ENCODE data around the gene ATP2B3. TPM values are rescaled to one million over a fixed set of nuclear protein-coding genes. Genes with fewer than 3 reads are reported as not detected.

Gene ATP2B3
- total and polyA plus RNA-seq, 4 experiments from 2014 or later: 0.09 TPM; not detected in 3

DNA sequence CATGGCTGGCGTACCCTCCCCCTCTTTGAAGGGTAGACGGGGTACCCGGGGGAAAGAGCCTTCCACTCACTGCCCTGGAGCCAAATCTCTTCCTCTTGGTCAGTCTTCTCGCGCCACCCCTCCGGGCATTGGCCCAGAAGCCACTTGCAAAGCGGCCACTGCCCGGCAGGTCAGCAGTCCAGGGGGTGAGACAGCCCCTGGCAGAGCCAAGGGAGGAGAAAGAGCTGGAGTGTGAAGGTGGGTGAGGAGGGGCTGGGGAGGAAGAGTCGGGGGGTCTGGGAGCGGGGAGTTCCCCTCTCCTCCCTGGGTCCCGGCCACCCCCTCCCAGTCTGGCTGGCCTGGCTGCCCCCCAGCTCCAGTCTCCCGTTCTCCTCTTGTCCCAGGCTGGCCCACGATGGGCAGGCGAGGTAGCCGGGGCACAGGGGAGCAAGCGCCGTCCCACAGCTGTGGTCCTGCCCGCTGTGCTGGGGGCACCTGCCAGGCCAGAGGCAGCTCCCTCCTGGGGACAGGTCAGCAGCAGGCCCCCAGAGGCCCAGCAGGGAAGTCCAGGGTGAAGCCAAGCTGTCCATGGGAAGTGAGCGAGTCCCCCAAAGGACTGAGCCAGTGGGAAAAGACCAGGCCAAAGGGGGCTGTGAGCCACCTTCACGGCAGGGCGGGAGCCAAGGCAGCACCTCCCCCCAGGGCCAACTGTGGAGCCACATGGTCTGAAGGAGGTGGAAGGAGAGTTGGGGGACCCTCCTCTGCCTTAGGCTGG lies 108.0 kb downstream of the ATP2B3 start:
- CTCF ChIA-PET (ENCODE audit: partially characterized antibody): no interaction called here
- DNase-seq: no peak

DNA sequence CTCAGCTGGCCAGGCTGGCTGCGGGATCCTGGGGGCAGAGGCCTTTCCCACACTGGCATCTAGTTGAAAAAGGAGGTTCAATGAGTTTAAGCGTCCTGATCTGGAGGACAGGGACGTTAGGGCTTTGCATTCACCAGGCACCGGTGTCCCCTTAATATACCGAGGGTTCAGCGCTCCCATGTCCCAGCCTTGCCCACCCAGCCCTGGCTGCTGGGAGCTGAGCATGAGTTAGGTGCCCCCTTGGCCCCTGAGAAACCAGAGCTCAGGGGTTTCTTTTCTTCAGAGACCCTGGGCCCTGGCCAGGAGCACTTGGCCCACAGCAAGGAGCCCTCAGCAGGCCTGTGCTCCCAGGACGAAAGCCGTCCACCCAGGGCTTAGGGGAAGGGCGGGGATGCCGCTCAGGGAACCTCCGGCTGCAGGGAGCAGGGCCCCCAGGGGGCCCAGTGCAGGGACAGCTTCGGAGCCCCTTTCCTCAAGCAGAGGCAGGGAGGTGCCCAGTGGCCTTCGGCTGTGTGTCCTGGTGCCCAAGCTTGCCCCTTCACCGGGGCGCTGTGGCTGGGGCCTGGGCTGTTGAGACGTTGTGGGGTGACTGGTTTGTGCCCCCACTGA lies 108.7 kb downstream of the ATP2B3 start:
- CTCF ChIA-PET (ENCODE audit: partially characterized antibody): no interaction called here
- no peaks in the 10 kb centered on the region for H3K36me3 Mint-ChIP-seq
- Histone ChIP-seq H3K27ac (ENCODE audit: low read depth, low read length) (no peak overlapping the region), H3K27me3 (ENCODE audit: insufficient read depth, low read length) (no peaks in the 10 kb centered on the region), H3K36me3 (ENCODE audit: insufficient read depth, low read length) (no peaks in the 10 kb centered on the region), H3K4me1 (ENCODE audit: insufficient read depth, low read length) (no peaks in the 10 kb centered on the region), H3K9me3 (ENCODE audit: control insufficient read depth in 1 of 2, low read length in 2 of 2) (no peaks in the 10 kb centered on the region), H3K4me3 (ENCODE audit: low read length in 2 of 2) (no peak overlapping the region)
- DNase-seq: no peak
- no peak overlapping the region for H3K4me3 Mint-ChIP-seq
- POLR2A ChIA-PET (ENCODE audit: partially characterized antibody): no interaction called here
- no peaks in the 10 kb centered on the region for H3K4me1 Mint-ChIP-seq
- H3K27ac Mint-ChIP-seq: no peak overlapping the region
- H3K27me3 Mint-ChIP-seq: peaks cover 4 to 7% of the 10 kb centered on the region in 2 donors
- intact Hi-C loops (cut with micrococcal nuclease): no loop called here
- H3K9me3 Mint-ChIP-seq: peaks cover 0 to 6% (median 4%) of the 10 kb centered on the region in 8 donors

More for the DNA sequence above, 108.0 kb downstream of the ATP2B3 start:
- Mint-ChIP-seq H3K27me3 (peaks cover 4 to 5% of the 10 kb centered on the region in 2 donors), H3K4me3 (no peak overlapping the region), H3K36me3 (no peaks in the 10 kb centered on the region), H3K9me3 (peaks cover 0 to under 1% (median 0%) of the 10 kb centered on the region in 8 donors), H3K4me1 (no peaks in the 10 kb centered on the region), H3K27ac (no peak overlapping the region)
- POLR2A ChIA-PET (ENCODE audit: partially characterized antibody): no interaction called here
- H3K9me3 ChIP-seq (ENCODE audit: control insufficient read depth in 1 of 2, low read length in 2 of 2): no peaks in the 10 kb centered on the region
- no peaks in the 10 kb centered on the region for H3K4me1 ChIP-seq (ENCODE audit: insufficient read depth, low read length)
- no peaks in the 10 kb centered on the region for H3K36me3 ChIP-seq (ENCODE audit: insufficient read depth, low read length)
- intact Hi-C loops (cut with micrococcal nuclease): no loop called here
- no peaks in the 10 kb centered on the region for H3K27me3 ChIP-seq (ENCODE audit: insufficient read depth, low read length)
- H3K27ac ChIP-seq (ENCODE audit: low read depth, low read length): no peak overlapping the region
- no peak overlapping the region for H3K4me3 ChIP-seq (ENCODE audit: low read length in 2 of 2)

DNA sequence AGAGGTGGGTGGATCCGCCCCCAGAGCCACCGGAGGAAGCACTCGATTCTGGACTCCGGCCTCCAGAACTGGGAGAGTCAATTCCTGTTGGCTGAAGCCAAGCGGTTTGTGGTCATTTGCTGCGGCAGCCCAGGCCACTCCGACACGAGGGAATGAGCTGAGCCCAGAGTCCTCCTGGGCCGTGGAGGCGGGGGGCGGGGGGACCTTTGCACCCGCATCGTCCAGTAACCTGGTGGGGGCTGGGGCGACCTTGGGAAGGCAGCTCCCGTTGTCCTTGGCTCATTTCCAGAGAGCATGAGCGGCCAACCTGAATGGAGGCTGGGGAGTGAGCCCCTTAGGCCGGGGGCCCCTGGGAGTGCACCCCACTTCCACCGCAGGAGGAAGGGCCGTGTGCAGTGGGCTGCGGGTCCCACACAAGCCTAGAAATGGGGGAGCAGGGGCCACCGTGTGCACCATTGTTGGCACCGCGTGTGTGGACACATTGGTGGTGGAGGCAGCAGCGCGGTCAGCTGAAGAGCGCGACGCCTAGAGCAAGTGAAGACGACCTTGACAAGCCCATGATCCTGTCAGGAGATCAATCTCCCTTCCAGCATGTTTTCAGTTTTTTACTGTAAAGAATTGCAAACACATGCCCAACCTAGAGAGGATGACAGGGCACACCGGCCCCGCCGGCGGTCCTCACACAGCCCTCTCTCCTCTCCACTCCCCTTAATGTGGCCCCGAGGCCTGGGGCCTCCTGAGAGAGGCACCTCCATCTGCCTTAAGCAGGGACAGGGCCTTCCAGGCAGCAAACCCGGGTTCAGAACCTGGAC lies 109.6 kb downstream of the ATP2B3 start:
- no peak for DNase-seq
- Mint-ChIP-seq H3K4me3 (no peak overlapping the region), H3K4me1 (no peaks in the 10 kb centered on the region), H3K9me3 (peaks cover 0 to 11% (median 7%) of the 10 kb centered on the region in 8 donors), H3K27me3 (peaks cover 4 to 7% of the 10 kb centered on the region in 2 donors), H3K27ac (no peak overlapping the region), H3K36me3 (no peaks in the 10 kb centered on the region)
- intact Hi-C loops (cut with micrococcal nuclease): no loop called here
- Histone ChIP-seq H3K4me1 (ENCODE audit: insufficient read depth, low read length) (no peaks in the 10 kb centered on the region), H3K4me3 (ENCODE audit: low read length in 2 of 2) (no peak overlapping the region), H3K27me3 (ENCODE audit: insufficient read depth, low read length) (no peaks in the 10 kb centered on the region), H3K27ac (ENCODE audit: low read depth, low read length) (no peak overlapping the region), H3K9me3 (ENCODE audit: control insufficient read depth in 1 of 2, low read length in 2 of 2) (no peaks in the 10 kb centered on the region), H3K36me3 (ENCODE audit: insufficient read depth, low read length) (no peaks in the 10 kb centered on the region)
- CTCF ChIA-PET (ENCODE audit: partially characterized antibody): no interaction called here
- POLR2A ChIA-PET (ENCODE audit: partially characterized antibody): no interaction called here

DNA sequence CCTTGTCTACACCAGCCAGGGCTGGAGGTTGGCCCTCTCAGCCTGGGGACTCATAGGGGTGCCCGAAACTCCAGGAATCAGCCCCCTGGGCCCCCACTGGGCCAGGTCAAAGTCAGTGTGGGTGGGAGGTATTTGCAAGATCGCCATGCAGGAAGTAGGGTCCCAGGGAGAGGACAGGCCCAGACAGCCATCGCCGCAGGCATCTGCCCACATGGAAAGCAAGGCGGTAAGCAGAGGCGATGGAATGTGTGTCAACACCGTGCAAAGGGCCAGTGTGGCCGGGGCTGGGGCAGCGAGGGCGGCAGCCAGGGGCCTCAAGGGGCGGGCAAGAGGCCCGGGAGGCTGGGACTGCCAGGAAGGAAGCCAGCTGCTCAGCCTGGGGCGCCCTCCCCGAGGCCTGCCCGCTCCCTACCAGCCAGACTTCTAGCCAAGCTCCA lies 110.3 kb downstream of the ATP2B3 start:
- ChIA-PET CTCF (ENCODE audit: partially characterized antibody) (no interaction called here), POLR2A (ENCODE audit: partially characterized antibody) (interaction anchor here (0.6 kb wide), 1 partner anchor 57 kb away, joined by 3 read pairs; no protein-coding TSS in a partner anchor)
- peaks cover 2 to 7% of the 10 kb centered on the region in 2 donors for H3K27me3 Mint-ChIP-seq
- H3K4me1 Mint-ChIP-seq: no peaks in the 10 kb centered on the region
- H3K4me3 ChIP-seq (ENCODE audit: low read length in 2 of 2): no peak overlapping the region
- H3K4me1 ChIP-seq (ENCODE audit: insufficient read depth, low read length): no peaks in the 10 kb centered on the region
- H3K36me3 ChIP-seq (ENCODE audit: insufficient read depth, low read length): no peaks in the 10 kb centered on the region
- H3K9me3 Mint-ChIP-seq: peaks cover 0 to 11% (median 7%) of the 10 kb centered on the region in 8 donors
- no peak overlapping the region for H3K4me3 Mint-ChIP-seq
- H3K36me3 Mint-ChIP-seq: no peaks in the 10 kb centered on the region
- intact Hi-C loops (cut with micrococcal nuclease): no loop called here
- H3K27me3 ChIP-seq (ENCODE audit: insufficient read depth, low read length): no peaks in the 10 kb centered on the region
- no peak overlapping the region for H3K27ac ChIP-seq (ENCODE audit: low read depth, low read length)
- DNase-seq: no peak
- no peak overlapping the region for H3K27ac Mint-ChIP-seq
- no peaks in the 10 kb centered on the region for H3K9me3 ChIP-seq (ENCODE audit: control insufficient read depth in 1 of 2, low read length in 2 of 2)

DNA sequence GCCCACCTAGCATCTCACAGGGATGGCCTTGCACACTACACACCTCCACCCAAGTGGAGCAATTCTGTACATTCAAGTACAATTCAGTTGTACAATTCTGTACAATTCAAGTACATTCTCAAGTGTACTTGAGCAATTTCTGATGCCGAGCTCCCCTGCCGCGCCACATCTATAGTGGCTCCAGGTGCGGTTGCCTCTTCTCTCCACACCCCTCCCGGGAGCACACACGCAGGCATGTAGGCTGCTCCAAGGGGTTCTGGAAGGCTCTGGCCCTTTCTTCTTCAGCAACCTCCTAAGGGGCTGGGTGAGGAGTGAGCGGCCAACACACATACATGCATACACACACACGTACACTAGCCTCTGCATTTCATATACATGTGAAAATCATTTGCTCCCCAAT lies 110.7 kb downstream of the ATP2B3 start:
- intact Hi-C loops (cut with micrococcal nuclease): no loop called here
- ChIA-PET CTCF (ENCODE audit: partially characterized antibody) (no interaction called here), POLR2A (ENCODE audit: partially characterized antibody) (interaction anchor here (0.6 kb wide), 1 partner anchor 57 kb away, joined by 3 read pairs; no protein-coding TSS in a partner anchor)
- no peak for DNase-seq
- Histone ChIP-seq H3K4me3 (ENCODE audit: low read length in 2 of 2) (no peak overlapping the region), H3K27ac (ENCODE audit: low read depth, low read length) (no peak overlapping the region), H3K4me1 (ENCODE audit: insufficient read depth, low read length) (no peaks in the 10 kb centered on the region), H3K36me3 (ENCODE audit: insufficient read depth, low read length) (no peaks in the 10 kb centered on the region), H3K27me3 (ENCODE audit: insufficient read depth, low read length) (no peaks in the 10 kb centered on the region), H3K9me3 (ENCODE audit: control insufficient read depth in 1 of 2, low read length in 2 of 2) (no peaks in the 10 kb centered on the region)
- Mint-ChIP-seq H3K9me3 (peaks cover 0 to 11% (median 7%) of the 10 kb centered on the region in 8 donors), H3K27me3 (peaks cover 2 to 7% of the 10 kb centered on the region in 2 donors), H3K36me3 (no peaks in the 10 kb centered on the region), H3K4me1 (no peaks in the 10 kb centered on the region), H3K4me3 (no peak overlapping the region), H3K27ac (no peak overlapping the region)

DNA sequence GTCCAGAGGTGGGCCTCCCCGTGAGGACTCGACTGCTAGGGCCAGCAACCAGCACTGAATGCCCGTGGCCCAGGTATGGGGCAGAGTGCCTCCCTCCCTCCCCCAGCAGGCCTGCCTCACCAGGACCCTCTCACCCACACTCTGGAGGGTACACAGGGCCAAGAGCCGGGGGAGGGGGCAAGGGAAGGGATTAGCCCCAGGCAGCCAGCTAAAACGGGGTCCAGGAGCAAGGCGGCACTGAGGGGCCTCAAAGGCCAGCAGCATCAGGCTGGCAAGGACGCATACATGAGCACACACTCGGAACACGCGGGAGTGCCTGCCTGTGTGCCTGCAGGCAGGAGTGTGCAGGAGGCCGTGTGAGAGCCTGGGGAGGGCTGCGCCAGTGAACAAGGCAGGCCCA lies 111.2 kb downstream of the ATP2B3 start:
- H3K9me3 Mint-ChIP-seq: peaks cover 0 to 11% (median 7%) of the 10 kb centered on the region in 8 donors
- ChIA-PET POLR2A (ENCODE audit: partially characterized antibody) (interaction anchor here (0.6 kb wide), 1 partner anchor 56 kb away, joined by 3 read pairs; no protein-coding TSS in a partner anchor), CTCF (ENCODE audit: partially characterized antibody) (no interaction called here)
- H3K27me3 ChIP-seq (ENCODE audit: insufficient read depth, low read length): no peaks in the 10 kb centered on the region
- no peaks in the 10 kb centered on the region for H3K36me3 ChIP-seq (ENCODE audit: insufficient read depth, low read length)
- no peak overlapping the region for H3K27ac Mint-ChIP-seq
- DNase-seq: no peak
- no peaks in the 10 kb centered on the region for H3K4me1 Mint-ChIP-seq
- H3K4me3 Mint-ChIP-seq: no peak overlapping the region
- H3K36me3 Mint-ChIP-seq: no peaks in the 10 kb centered on the region
- intact Hi-C loops (cut with micrococcal nuclease): no loop called here
- no peak overlapping the region for H3K4me3 ChIP-seq (ENCODE audit: low read length in 2 of 2)
- no peaks in the 10 kb centered on the region for H3K4me1 ChIP-seq (ENCODE audit: insufficient read depth, low read length)
- no peaks in the 10 kb centered on the region for H3K9me3 ChIP-seq (ENCODE audit: control insufficient read depth in 1 of 2, low read length in 2 of 2)
- H3K27ac ChIP-seq (ENCODE audit: low read depth, low read length): no peak overlapping the region
- H3K27me3 Mint-ChIP-seq: peaks cover 2 to 7% of the 10 kb centered on the region in 2 donors

DNA sequence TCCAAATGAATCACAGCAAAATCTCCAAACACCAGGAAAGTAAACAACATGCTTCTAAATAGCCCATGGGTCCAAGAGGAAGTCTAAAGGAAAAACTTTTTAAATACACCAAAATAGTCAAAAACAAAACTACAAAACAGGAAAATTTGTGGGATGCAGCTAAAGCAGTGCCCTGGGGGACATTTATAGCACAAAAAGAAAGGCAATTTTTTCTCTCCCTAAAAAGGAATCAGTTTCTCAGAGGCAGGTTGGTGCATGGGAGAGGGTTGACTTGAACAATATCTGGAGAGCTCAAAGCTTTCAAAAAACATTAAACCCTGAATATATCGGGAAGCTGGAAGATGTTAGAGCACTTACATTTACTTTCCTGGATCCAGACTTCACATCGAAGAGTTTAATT lies 113.9 kb downstream of the ATP2B3 start:
- intact Hi-C loops (cut with micrococcal nuclease): no loop called here
- CTCF ChIA-PET (ENCODE audit: partially characterized antibody): interaction anchor here (1.4 kb wide), 1 partner anchor 13 kb away, joined by 3 read pairs; no protein-coding TSS in a partner anchor
- H3K4me1 Mint-ChIP-seq: no peaks in the 10 kb centered on the region
- Histone ChIP-seq H3K27ac (ENCODE audit: low read depth, low read length) (no peak overlapping the region), H3K4me3 (ENCODE audit: low read length in 2 of 2) (no peak overlapping the region), H3K9me3 (ENCODE audit: control insufficient read depth in 1 of 2, low read length in 2 of 2) (no peaks in the 10 kb centered on the region), H3K27me3 (ENCODE audit: insufficient read depth, low read length) (no peaks in the 10 kb centered on the region), H3K36me3 (ENCODE audit: insufficient read depth, low read length) (no peaks in the 10 kb centered on the region), H3K4me1 (ENCODE audit: insufficient read depth, low read length) (no peaks in the 10 kb centered on the region)
- H3K27me3 Mint-ChIP-seq: peaks cover 2 to 7% of the 10 kb centered on the region in 2 donors
- POLR2A ChIA-PET (ENCODE audit: partially characterized antibody): no interaction called here
- no peak overlapping the region for H3K27ac Mint-ChIP-seq
- no peaks in the 10 kb centered on the region for H3K36me3 Mint-ChIP-seq
- no peak for DNase-seq
- peaks cover 0 to 11% (median 7%) of the 10 kb centered on the region in 8 donors for H3K9me3 Mint-ChIP-seq
- H3K4me3 Mint-ChIP-seq: no peak overlapping the region

Data from CD4-positive, alpha-beta memory T cell (primary cell).